NCI-H146 (cell line): Measurements from ENCODE around the gene CALB2.

ENCODE experiments used
- DNase-seq: peaks from one replicate; lab custom pipeline; 2025; lab: John Stamatoyannopoulos, UW

CALB2 gene

GRCh38 chr16:71426880-71427615 is 68.5 kb downstream of the CALB2 start:
- DNase-seq, result peak; percentile 37

- no peak for DNase-seq
Observed at GRCh38 chr16:71428385-71428784, 69.9 kb downstream of the CALB2 start.

- no peak for DNase-seq
Observed at GRCh38 chr16:71428883-71429282, 70.4 kb downstream of the CALB2 start.

GRCh38 chr16:71429581-71429980 is 71.1 kb downstream of the CALB2 start:
- no peak for DNase-seq

GRCh38 chr16:71430744-71431143 is 72.2 kb downstream of the CALB2 start:
- no peak for DNase-seq

GRCh38 chr16:71431176-71431575 is 72.7 kb downstream of the CALB2 start:
- no peak for DNase-seq

- DNase-seq, result no peak
Observed at GRCh38 chr16:71431991-71432390, 73.5 kb downstream of the CALB2 start.

- no peak for DNase-seq
Observed at GRCh38 chr16:71432906-71433305, 74.4 kb downstream of the CALB2 start.

- no peak for DNase-seq
Observed at GRCh38 chr16:71436473-71436872, 78.0 kb downstream of the CALB2 start.

GRCh38 chr16:71439523-71439922 is 81.0 kb downstream of the CALB2 start:
- no peak for DNase-seq
